GM12864 (cell line): ENCODE measurements around the gene MYL5.
A peak's percentile ranks its signal among the peaks of the same experiment; 100 is the strongest.
"Not testable (repeated sequence)": the region's sequence is repeated elsewhere in the genome, so short reads cannot be mapped to it uniquely, and the experiment has no call there.

Experiments used
- DNase-seq: peaks from one replicate; pipeline ENCODE4 v3.0.0-alpha.2; 2011; ENCODE audit warnings: low read depth
- H3K4me3 ChIP-seq: 2 replicates; pipeline ENCODE4 v1.5.1; 2011; ENCODE audit warnings: mild to moderate bottlenecking, low read depth, low read length, control low read depth
- TF ChIP-seq, protein P1 (sequence below): IDR thresholded peaks from 2 replicates; pipeline ENCODE4 v1.5.1; 2011; ENCODE audit warnings: low read depth, mild to moderate bottlenecking, moderate library complexity, low read length, control low read depth, inconsistent platforms; ENCODE audit errors: missing control alignments

MYL5 gene

DNA sequence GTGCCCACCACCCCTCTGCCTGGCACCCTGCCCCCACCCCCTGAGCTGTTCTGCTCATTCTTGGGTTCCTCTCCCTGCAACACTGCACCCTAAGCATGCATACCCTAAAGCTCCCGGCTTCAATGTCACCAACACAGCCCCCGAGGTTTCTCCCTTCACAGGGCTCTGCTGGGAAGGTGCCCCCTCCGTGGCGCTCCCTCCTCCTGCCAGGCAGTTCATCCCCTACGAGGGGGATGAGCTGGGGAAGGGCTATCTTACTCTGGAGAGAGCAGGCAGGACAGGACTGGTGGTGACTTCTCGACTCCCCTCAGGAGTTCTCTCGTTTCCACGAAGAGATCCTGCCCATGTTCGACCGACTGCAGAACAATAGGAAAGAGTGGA, 6.8 kb upstream of the MYL5 start:
- H3K4me3 ChIP-seq, result no peak overlapping the region
- DNase-seq, result no peak
- TF ChIP-seq, protein P1, sequence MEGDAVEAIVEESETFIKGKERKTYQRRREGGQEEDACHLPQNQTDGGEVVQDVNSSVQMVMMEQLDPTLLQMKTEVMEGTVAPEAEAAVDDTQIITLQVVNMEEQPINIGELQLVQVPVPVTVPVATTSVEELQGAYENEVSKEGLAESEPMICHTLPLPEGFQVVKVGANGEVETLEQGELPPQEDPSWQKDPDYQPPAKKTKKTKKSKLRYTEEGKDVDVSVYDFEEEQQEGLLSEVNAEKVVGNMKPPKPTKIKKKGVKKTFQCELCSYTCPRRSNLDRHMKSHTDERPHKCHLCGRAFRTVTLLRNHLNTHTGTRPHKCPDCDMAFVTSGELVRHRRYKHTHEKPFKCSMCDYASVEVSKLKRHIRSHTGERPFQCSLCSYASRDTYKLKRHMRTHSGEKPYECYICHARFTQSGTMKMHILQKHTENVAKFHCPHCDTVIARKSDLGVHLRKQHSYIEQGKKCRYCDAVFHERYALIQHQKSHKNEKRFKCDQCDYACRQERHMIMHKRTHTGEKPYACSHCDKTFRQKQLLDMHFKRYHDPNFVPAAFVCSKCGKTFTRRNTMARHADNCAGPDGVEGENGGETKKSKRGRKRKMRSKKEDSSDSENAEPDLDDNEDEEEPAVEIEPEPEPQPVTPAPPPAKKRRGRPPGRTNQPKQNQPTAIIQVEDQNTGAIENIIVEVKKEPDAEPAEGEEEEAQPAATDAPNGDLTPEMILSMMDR, result no peak

DNA sequence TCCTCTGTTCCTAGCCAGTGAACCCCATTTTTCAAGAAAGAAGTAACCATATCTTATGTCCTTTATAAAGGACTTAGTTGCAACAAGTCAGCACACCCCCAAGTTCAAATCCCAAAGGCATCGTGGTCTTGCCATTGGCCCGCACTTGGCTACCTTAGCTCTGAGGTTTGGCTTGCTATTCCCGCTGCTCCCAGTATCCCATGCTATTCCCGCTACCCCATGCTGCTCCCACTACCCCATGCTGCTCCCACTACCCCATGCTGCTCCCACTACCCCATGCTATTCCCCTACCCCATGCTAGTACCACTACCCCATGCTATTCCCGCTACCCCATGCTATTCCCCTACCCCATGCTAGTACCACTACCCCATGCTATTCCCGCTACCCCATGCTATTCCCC, 6.1 kb upstream of the MYL5 start:
- not testable (repeated sequence) for DNase-seq, H3K4me3 ChIP-seq

DNA sequence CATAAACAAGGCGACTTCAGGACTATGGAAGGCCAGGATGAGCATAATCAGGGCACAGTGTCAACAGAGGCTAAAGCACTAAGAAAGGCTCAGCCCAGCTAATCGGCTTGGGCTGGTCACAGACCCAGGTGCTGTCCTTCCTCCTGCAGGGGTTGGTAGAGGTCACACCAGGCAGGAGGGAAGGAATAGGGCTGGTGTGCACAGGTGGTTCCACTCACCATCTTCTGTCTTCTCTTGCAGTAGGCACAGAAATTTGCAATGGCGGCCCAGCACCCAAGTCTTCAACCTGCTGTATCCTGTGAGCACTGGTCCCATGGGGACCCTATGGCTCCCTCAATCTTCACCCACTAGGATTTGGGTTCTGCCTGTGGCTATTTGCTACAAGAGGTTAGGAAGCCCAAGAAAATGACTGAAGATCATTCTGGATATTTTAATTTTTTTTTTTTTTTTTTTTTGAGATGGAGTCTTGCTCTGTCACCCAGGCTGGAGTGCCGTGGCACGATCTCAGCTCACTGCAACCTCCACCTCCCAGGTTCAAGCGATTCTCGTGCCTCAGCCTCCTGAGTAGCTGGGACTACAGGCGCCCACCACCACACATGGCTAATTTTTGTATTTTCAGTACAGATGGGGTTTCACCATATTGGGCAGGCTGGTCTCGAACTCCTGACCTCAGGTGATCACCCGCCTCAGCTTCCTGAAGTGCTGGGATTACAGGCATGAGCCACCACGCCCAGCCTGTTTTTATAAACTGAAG, 4.4 kb upstream of the MYL5 start:
- DNase-seq, H3K4me3 ChIP-seq: not testable (repeated sequence)

DNA sequence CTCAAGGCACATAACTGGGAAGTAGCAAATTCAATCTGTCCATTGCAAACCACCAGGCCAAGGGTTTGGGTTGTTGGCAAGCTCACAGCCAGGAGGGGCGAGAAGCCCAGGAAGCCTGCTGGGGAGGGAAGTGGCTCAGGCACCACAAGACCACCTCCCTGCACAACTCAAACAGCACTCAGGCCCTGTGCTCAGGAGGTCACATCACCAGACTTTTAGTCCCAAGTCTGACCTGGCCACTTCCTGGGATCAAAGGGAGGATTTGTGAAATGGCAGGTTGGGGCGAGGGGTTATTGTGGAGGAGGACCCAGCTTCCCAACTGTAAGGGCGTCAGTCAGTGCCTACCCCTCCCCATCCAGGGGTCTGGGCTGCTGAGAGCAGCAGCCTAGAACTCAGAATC, 2.6 kb upstream of the MYL5 start:
- TF ChIP-seq, protein P1, result no peak
- no peak overlapping the region for H3K4me3 ChIP-seq
- DNase-seq, result no peak

DNA sequence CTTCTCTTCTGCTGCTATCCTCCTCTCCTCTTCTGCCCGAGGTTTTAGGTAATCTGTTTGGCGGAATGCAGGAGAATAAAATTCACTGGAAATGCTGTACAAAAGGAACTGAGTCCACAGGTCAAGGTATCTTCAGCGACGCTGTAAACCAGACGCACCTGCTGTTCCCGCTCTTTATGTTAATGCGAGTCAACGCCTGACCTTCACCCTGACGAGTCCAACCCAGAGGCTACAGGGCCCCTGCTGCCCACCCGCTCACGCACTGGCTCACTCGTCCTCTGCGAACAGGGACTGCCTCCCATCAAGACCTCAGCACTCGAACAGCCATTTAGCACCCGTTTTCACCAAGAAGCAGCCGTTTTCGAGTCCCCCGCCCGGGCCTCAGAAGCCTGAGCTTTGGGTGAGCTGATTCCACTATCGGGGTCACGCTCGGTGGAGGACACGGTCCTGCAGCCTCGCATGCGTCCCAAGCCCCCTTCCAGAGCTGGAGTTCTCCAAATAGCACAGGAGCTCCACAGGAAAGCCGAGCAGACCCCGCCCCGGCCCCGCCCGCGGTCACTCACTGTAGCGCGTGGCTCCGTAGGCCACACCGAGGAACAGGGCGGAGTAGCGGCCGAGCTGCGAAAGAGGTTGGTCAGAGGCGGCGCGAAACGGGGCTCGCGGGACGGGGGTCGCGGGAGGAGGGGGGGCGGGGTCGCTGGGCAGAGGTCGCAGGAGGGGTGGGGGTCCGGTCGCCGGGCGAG, 822 bp upstream of the MYL5 start:
- H3K4me3 ChIP-seq, result peak overlapping the region; percentile 93
- TF ChIP-seq, protein P1, result no peak
- DNase-seq, result no peak

DNA sequence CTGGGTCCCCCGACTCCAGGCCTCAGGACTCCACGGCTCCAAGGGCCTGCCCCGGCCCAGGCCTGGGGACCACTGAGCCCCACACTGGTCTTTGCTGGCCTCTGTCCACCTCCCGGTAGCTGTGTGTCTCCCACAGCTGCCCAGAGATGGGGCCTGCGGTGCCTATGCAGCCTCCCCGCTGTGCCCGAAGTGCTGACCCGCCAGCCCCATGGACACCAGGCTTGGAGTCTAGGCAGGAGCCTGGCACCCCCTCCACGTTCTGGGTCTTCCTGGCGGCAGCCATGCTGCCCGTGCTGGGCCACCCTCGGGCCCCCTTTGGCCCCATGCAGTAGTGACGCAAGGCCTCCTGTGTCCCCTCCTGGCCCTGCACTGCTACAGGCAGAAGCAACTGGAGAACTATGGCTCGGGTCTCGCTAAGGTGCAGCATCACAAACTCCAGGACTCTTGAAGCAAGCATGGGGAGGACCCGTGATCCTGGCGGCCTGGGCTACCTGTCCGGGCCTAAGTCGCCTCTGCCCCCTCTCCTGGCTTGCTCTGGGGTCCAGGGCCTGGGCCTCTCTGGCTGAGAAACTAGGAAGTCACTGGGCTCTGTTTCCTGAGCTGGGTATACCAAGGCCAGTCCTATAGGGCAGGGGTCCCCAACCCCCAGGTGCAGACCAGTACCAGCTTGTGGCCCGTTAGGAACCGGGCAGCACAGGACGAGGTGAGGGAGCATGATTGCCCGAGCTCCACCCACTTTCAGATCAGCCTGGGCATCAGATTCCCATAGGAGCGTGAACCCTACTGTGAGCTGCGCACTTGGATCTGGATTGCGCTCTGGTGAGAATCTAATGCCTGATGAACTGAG, 917 bp downstream of the MYL5 start:
- TF ChIP-seq, protein P1, result no peak
- no peak for DNase-seq
- peak overlapping the region; percentile 93 for H3K4me3 ChIP-seq

DNA sequence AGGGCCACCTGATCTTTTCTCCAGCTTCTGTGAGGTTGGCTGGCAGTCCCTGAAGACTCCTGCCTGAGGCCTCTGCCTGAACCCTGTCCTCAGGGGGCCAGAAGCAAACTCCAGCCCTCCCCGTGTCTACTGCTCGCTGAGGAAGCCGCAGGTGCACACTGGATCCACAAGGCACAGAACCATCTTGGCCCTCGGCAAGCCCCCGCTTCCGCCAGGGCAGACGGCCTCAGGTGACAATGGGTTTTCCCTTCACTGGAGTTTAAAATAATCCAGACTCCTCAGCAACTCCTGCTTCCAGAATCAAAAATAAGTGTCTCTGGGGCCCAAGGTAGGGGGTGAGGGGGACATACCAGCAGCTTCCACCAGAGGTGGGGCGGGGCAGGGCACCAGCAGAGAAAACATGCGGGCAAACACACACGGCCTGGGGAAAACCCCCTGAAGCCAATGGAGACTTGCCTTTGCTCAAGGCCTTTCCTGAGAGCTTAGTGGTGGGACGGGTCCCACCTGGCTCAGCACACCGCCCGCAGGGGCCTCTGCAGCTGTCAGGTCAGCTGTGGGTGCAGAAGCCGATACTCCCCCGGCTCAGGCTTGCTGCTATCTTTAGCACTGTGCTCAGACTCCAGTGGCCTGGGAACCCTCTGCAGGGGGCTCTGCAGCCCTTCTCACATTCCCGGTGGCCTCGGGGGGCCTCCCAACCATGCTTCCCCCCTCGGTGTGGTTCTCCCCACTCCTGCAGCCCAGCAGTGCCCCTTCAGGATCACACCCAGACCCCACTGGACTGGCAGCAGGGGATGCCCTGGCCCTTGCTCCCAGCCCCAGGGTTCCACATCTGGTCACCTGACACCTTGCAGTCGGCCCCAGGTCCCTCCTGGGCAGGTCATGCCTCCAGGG, 1.9 kb downstream of the MYL5 start:
- TF ChIP-seq, protein P1, result no peak
- peak overlapping the region; percentile 93 for H3K4me3 ChIP-seq
- DNase-seq, result peak; percentile 46
